Measurements from ENCODE around the gene APOC1. TPM values are rescaled to one million over a fixed set of nuclear protein-coding genes. Genes with fewer than 3 reads are reported as not detected.

The APOC1 gene
- total and polyA plus RNA-seq, 8 donors: 9.2 to 569 (median 12.6) TPM

GRCh38 chr19:44954649-44955504 is 40.5 kb downstream of the APOC1 start, which contains the start of gene CLPTM1:
Gene CLPTM1, plus strand, starts transcription at chr19:44955380. Its CDS starts 16 bp downstream, at chr19:44955396.
- peak; percentile 95 for ATAC-seq
- H3K27me3 ChIP-seq: no peaks in the 10 kb centered on the region
- DNase-seq: peak; percentile 97 to 99 (median 98)
- H3K36me3 ChIP-seq: peaks cover 0 to 5% of the 10 kb centered on the region in 2 donors
- peaks cover 7 to 49% of the 10 kb centered on the region in 2 donors for H3K4me1 ChIP-seq
- H3K27ac ChIP-seq: peak within 1 kb of the TSS; percentile 87 to 94
- peak within 1 kb of the TSS; percentile 91 to 97 for H3K4me3 ChIP-seq
- H3K9me3 ChIP-seq: no peaks in the 10 kb centered on the region
- intact Hi-C loops (cut with DNase I): loop anchor here in 1 of 2 donors (5.0 kb wide), 1 partner anchor 53 kb away; no protein-coding TSS in a partner anchor
- TF ChIP-seq CTCF (IDR thresholded peaks at IDR 0.05): no peak

- no peaks in the 10 kb centered on the region for H3K27me3 ChIP-seq
- peak; percentile 22 for ATAC-seq
- no peak for TF ChIP-seq CTCF (IDR thresholded peaks at IDR 0.05)
- peaks cover 7 to 49% of the 10 kb centered on the region in 2 donors for H3K4me1 ChIP-seq
- peak overlapping the region; percentile 91 to 97 for H3K4me3 ChIP-seq
- H3K36me3 ChIP-seq: peaks cover 0 to 7% of the 10 kb centered on the region in 2 donors
- H3K27ac ChIP-seq: peak overlapping the region in 1 of 2 donors; percentile 87
- intact Hi-C loops (cut with DNase I): no loop called here
- H3K9me3 ChIP-seq: no peaks in the 10 kb centered on the region
- DNase-seq: no peak
Measured at GRCh38 chr19:44955505-44956439, 41.4 kb downstream of the APOC1 start.

GRCh38 chr19:44957526-44957925 is 43.1 kb downstream of the APOC1 start:
- no peaks in the 10 kb centered on the region for H3K9me3 ChIP-seq
- TF ChIP-seq CTCF (IDR thresholded peaks at IDR 0.05): no peak
- H3K4me3 ChIP-seq: no peak overlapping the region
- no peaks in the 10 kb centered on the region for H3K27me3 ChIP-seq
- ATAC-seq (no peak), DNase-seq (no peak)
- peaks cover 0 to 22% of the 10 kb centered on the region in 2 donors for H3K36me3 ChIP-seq
- intact Hi-C loops (cut with DNase I): no loop called here
- H3K4me1 ChIP-seq: peaks cover 7 to 42% of the 10 kb centered on the region in 2 donors
- no peak overlapping the region for H3K27ac ChIP-seq

GRCh38 chr19:44958090-44958489 is 43.7 kb downstream of the APOC1 start:
- no peak for ATAC-seq
- H3K36me3 ChIP-seq: peaks cover 0 to 28% of the 10 kb centered on the region in 2 donors

More at GRCh38 chr19:44958090-44958489, 43.7 kb downstream of the APOC1 start:
- peaks cover 7 to 42% of the 10 kb centered on the region in 2 donors for H3K4me1 ChIP-seq
- no peak for DNase-seq
- H3K27ac ChIP-seq: no peak overlapping the region
- intact Hi-C loops (cut with DNase I): no loop called here
- no peaks in the 10 kb centered on the region for H3K27me3 ChIP-seq
- no peak for TF ChIP-seq CTCF (IDR thresholded peaks at IDR 0.05)
- H3K9me3 ChIP-seq: no peaks in the 10 kb centered on the region
- no peak overlapping the region for H3K4me3 ChIP-seq
